ENCODE measurements around the gene CHD3. TPM values are rescaled to one million over a fixed set of nuclear protein-coding genes. Genes with fewer than 3 reads are reported as not detected.

The CHD3 gene
- polyA plus RNA-seq, 1 donor from 2014 or later: 115 TPM

DNA sequence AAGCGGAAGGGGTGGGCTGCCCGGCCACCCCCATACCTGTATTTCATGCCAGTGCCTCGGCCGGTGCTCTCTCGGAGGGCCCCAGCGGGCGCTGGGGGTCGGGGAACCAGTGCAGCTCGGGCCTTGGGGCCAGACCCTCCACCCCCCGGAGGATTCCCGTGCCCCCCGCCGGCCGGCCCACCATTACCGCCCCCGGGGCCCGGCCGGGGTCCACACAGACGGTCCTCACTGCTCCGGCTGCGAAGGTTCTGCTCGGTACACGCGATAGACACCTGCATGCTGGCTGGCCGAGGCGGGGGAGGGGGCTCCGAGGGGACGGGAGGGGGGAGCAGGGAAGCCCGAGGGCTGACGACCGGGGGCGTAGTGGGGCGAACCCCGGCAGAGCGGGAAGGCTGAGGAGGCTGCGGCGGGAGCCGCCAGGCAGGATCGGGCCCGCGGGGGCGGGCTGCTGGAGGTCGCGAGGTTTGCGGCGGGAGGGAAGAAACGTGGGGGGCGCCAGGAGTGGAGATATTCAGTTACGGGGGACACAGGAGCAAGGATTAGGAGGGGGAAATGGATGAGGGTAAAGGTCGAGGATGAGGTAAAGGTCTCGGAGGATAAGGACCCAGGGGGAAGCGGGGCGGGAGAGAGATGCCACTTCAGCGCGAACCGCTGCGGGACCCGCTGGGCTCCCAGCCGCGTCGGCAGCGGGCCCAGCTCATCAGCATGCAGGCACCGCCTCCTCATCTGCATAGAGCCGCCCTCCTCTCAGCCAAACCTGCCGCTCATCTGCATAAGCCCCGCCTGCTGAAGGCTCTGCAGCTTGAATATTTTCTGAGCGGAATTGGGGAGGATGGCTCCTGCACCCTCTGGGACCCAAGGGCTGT, 40.8 kb downstream of the CHD3 start, which contains the start of gene KCNAB3:
TSS of gene KCNAB3 (minus strand) at position 699 of the 866 bp plus-strand sequence. CDS start at position 278, 421 bp downstream.
- TF ChIP-seq POLR2AphosphoS5 (IDR thresholded peaks at IDR 0.05) (no peak), EZH2 (IDR thresholded peaks at IDR 0.05; ENCODE audit: borderline replicate concordance, insufficient read depth, low read length, poor library complexity, severe bottlenecking) (no peak), EP300 (conservative IDR thresholded peaks at IDR 0.05; ENCODE audit: poor library complexity, severe bottlenecking) (no peak)
- H3K9ac ChIP-seq (ENCODE audit: low read length): peak within 1 kb of the TSS; percentile 89
- H3K27me3 ChIP-seq (ENCODE audit: insufficient read depth, low read depth, low read length): no peaks in the 10 kb centered on the region
- no peaks in the 10 kb centered on the region for H3K9me3 ChIP-seq (ENCODE audit: low read length)
- no peak within 1 kb of the TSS for H2AFZ ChIP-seq (ENCODE audit: low read depth, low read length)
- H3F3A ChIP-seq (ENCODE audit: insufficient read depth, low read length, poor library complexity, severe bottlenecking): no peaks in the 10 kb centered on the region
- no peaks in the 10 kb centered on the region for H4K20me1 ChIP-seq (ENCODE audit: insufficient read depth)
- no peak within 1 kb of the TSS for H3K27ac ChIP-seq (ENCODE audit: low read length)
- H3K36me3 ChIP-seq (ENCODE audit: insufficient read depth, low read length): no peaks in the 10 kb centered on the region
- peak within 1 kb of the TSS; percentile 100 for H3K4me2 ChIP-seq (ENCODE audit: low read length)
- H3K79me2 ChIP-seq (replicated peaks; ENCODE audit: insufficient read depth, low read length): peaks cover 35% of the 10 kb centered on the region
- no peaks in the 10 kb centered on the region for H3K9me2 ChIP-seq (ENCODE audit: insufficient read depth, low read length)
- H3K4me3 ChIP-seq (ENCODE audit: low read length): peak within 1 kb of the TSS; percentile 91

GRCh38 chr17:7930841-7931631, 42.4 kb downstream of the CHD3 start:
- Histone ChIP-seq H3K27ac (ENCODE audit: low read length) (peak overlapping the region; percentile 78), H3K27me3 (ENCODE audit: insufficient read depth, low read depth, low read length) (no peaks in the 10 kb centered on the region), H3K4me2 (ENCODE audit: low read length) (peak overlapping the region; percentile 100), H3K9ac (ENCODE audit: low read length) (peak overlapping the region; percentile 89), H3F3A (ENCODE audit: insufficient read depth, low read length, poor library complexity, severe bottlenecking) (no peaks in the 10 kb centered on the region), H3K9me2 (ENCODE audit: insufficient read depth, low read length) (no peaks in the 10 kb centered on the region), H3K36me3 (ENCODE audit: insufficient read depth, low read length) (no peaks in the 10 kb centered on the region), H3K4me3 (ENCODE audit: low read length) (peak overlapping the region; percentile 91), H3K79me2 (replicated peaks; ENCODE audit: insufficient read depth, low read length) (peaks cover 41% of the 10 kb centered on the region), H2AFZ (ENCODE audit: low read depth, low read length) (peak overlapping the region; percentile 73), H4K20me1 (ENCODE audit: insufficient read depth) (no peaks in the 10 kb centered on the region), H3K9me3 (ENCODE audit: low read length) (no peaks in the 10 kb centered on the region)
- no peak for TF ChIP-seq CTCF (IDR thresholded peaks at IDR 0.05; ENCODE audit: poor library complexity, severe bottlenecking)
- no peak for TF ChIP-seq EP300 (conservative IDR thresholded peaks at IDR 0.05; ENCODE audit: poor library complexity, severe bottlenecking)
- no peak for TF ChIP-seq REST (IDR thresholded peaks at IDR 0.05; ENCODE audit: borderline replicate concordance)
- no peak for TF ChIP-seq RAD21 (conservative IDR thresholded peaks at IDR 0.05)
- TF ChIP-seq SMC3 (conservative IDR thresholded peaks at IDR 0.05; ENCODE audit: poor library complexity): no peak
- TF ChIP-seq MXI1 (conservative IDR thresholded peaks at IDR 0.05; ENCODE audit: poor library complexity, severe bottlenecking): no peak
- TF ChIP-seq EZH2 (IDR thresholded peaks at IDR 0.05; ENCODE audit: borderline replicate concordance, insufficient read depth, low read length, poor library complexity, severe bottlenecking): no peak
- no peak for TF ChIP-seq TAF1 (IDR thresholded peaks at IDR 0.05; ENCODE audit: low read depth)
- TF ChIP-seq POLR2AphosphoS5 (IDR thresholded peaks at IDR 0.05): no peak
